SK-N-SH treated with all-trans-retinoic acid at 6 μM for 48 hours (cell line): ENCODE measurements around the gene PDSS1.

Experiments used
- BACH2 ChIP-seq: fragments of 250-450 bp; sonication (Bioruptor Pico); IDR thresholded peaks from 2 replicates; pipeline ENCODE4 v1.9.0; 2021; ENCODE audit warnings: mild to moderate bottlenecking, borderline replicate concordance
- ESRRG ChIP-seq: fragments of 250-450 bp; sonication (Bioruptor Pico); IDR thresholded peaks from 2 replicates; pipeline ENCODE4 v1.6.1; 2021; ENCODE audit warnings: mild to moderate bottlenecking
- PPARA ChIP-seq: fragments of 250-450 bp; sonication (Bioruptor Pico); IDR thresholded peaks from 2 replicates; pipeline ENCODE4 v1.5.0; 2020; ENCODE audit warnings: mild to moderate bottlenecking, borderline replicate concordance
- ZFP3 ChIP-seq: fragments of 250-450 bp; sonication (Bioruptor Pico); IDR thresholded peaks from 2 replicates; pipeline ENCODE4 v1.5.0; 2020; ENCODE audit warnings: mild to moderate bottlenecking, moderate library complexity
- ZFP30 ChIP-seq: fragments of 450-650 bp; formaldehyde crosslinking; IDR thresholded peaks from 2 replicates; pipeline ENCODE4 v1.5.0; 2022; ENCODE audit warnings: mild to moderate bottlenecking, moderate library complexity
- TF ChIP-seq, protein P1 (sequence below): fragments of 250-450 bp; sonication (Bioruptor Pico); IDR thresholded peaks from 2 replicates; pipeline ENCODE4 v1.8.0; 2020; ENCODE audit warnings: mild to moderate bottlenecking, moderate library complexity, borderline replicate concordance

DNA sequence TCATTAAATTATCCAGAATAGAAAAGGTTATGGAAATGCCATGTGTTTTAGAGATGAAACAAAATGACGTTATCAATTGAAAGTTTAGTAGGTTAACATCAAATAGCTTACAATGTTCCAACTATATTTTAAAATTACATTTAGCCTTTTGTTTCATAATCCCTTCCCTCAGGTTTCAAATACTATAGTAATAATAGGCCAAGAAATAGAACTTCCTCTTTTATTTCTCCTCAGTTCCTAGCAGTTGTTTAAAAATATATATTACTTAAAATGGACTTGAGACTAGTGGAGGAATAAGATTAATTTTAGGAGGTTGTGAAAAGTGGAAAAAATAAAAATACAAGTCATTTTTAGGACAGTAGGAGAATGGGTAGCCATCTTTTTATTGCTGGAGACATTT is 16.4 kb upstream of the PDSS1 start:
- TF ChIP-seq BACH2 (no peak), ZFP30 (CRISPR knock-in tag) (no peak), PPARA (CRISPR knock-in tag) (no peak), ESRRG (CRISPR knock-in tag) (no peak), ZFP3 (no peak)
- TF ChIP-seq, protein P1, sequence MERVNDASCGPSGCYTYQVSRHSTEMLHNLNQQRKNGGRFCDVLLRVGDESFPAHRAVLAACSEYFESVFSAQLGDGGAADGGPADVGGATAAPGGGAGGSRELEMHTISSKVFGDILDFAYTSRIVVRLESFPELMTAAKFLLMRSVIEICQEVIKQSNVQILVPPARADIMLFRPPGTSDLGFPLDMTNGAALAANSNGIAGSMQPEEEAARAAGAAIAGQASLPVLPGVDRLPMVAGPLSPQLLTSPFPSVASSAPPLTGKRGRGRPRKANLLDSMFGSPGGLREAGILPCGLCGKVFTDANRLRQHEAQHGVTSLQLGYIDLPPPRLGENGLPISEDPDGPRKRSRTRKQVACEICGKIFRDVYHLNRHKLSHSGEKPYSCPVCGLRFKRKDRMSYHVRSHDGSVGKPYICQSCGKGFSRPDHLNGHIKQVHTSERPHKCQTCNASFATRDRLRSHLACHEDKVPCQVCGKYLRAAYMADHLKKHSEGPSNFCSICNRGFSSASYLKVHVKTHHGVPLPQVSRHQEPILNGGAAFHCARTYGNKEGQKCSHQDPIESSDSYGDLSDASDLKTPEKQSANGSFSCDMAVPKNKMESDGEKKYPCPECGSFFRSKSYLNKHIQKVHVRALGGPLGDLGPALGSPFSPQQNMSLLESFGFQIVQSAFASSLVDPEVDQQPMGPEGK (CRISPR knock-in tag) = no peak
